22Rv1 (cell line): ENCODE results near the gene EFNA2.
"Not testable (repeated sequence)": the region's sequence is repeated elsewhere in the genome, so short reads cannot be mapped to it uniquely, and the experiment has no call there.

Experiments used
- H3K27ac ChIP-seq: fragments of 450-650 bp; 2 replicates; pipeline ENCODE4 v1.5.1; 2017
- ZFX ChIP-seq: fragments of 450-650 bp; IDR thresholded peaks from 2 replicates; pipeline ENCODE4 v1.6.1; 2017; ENCODE audit warnings: antibody characterized with exemption, borderline replicate concordance
- TF ChIP-seq, protein P1 (sequence below): fragments of 450-650 bp; IDR thresholded peaks from 2 replicates; pipeline ENCODE4 v1.5.1; 2017; ENCODE audit warnings: mild to moderate bottlenecking

The EFNA2 gene

DNA sequence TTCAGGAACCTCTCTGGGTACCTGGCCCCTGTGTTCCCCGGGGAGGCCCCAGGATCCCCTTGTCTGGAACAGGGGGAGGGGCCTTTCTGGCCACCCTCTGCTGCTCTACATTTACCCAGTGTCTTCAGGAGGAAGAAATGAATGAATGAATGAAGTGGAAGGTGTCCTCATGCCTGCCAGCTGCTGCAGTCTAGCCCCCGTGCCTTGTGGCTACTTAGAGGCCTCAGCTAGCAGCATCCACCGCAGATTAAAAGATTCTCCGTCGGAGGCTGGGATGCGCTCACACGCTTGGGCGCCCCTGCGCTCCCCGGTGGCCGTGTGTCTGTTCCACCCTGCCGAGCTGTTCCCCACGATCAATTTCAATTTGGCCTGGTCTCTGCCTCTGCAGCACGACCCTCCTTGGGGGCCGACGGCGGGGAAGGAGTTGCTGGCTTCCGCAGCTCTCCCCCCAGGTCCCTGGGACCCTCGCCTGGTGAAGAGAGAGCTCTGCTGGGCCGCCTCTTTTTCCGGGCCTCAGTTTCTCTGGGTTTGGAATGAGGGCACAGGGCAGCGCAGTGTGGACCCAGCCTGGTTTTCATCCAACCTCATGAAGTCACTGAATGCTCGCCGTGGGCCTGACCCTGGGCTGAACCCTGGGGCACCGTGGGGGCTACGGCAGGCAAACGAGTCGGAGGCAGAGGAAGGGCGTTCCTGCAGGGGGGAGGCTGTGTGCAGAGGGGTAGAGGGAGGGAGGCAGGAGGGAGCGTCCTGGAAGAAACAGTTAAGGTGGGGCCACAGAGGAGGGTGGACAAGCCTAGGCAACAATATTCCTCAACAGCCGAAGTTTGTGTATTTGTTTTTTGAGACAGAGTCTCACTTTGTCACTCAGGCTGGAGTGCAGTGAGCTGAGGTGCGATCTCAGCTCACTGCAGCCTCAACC lies 28.3 kb downstream of the EFNA2 start:
- H3K27ac ChIP-seq, result no peak overlapping the region
- no peak for TF ChIP-seq ZFX
- TF ChIP-seq, protein P1, sequence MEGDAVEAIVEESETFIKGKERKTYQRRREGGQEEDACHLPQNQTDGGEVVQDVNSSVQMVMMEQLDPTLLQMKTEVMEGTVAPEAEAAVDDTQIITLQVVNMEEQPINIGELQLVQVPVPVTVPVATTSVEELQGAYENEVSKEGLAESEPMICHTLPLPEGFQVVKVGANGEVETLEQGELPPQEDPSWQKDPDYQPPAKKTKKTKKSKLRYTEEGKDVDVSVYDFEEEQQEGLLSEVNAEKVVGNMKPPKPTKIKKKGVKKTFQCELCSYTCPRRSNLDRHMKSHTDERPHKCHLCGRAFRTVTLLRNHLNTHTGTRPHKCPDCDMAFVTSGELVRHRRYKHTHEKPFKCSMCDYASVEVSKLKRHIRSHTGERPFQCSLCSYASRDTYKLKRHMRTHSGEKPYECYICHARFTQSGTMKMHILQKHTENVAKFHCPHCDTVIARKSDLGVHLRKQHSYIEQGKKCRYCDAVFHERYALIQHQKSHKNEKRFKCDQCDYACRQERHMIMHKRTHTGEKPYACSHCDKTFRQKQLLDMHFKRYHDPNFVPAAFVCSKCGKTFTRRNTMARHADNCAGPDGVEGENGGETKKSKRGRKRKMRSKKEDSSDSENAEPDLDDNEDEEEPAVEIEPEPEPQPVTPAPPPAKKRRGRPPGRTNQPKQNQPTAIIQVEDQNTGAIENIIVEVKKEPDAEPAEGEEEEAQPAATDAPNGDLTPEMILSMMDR, result no peak

- H3K27ac ChIP-seq, result no peak overlapping the region
- no peak for TF ChIP-seq ZFX
- TF ChIP-seq, protein P1, result peak; percentile 95
Observed at GRCh38 chr19:1315470-1316166, 29.9 kb downstream of the EFNA2 start.

DNA sequence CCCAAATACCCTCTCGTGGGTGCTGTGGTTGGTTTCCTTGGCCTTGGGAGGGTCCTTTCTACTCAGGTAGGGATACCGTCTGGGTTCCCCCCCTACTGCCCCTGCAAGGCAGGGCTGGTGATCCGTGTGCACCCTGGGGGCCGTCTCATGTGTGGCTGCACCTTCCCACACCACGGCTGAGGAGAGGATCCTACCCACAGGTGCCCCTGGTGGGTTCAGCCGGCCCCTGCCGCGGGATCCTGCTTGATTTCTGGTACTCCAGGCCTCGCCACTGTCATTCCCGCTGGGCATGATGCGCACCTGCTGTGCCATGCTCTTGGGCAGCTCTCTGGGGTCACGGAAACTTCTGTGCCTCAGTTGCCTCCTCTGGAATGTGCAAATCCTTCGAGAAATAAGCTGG lies 30.8 kb downstream of the EFNA2 start:
- no peak for TF ChIP-seq ZFX
- TF ChIP-seq, protein P1, result no peak
- no peak overlapping the region for H3K27ac ChIP-seq

DNA sequence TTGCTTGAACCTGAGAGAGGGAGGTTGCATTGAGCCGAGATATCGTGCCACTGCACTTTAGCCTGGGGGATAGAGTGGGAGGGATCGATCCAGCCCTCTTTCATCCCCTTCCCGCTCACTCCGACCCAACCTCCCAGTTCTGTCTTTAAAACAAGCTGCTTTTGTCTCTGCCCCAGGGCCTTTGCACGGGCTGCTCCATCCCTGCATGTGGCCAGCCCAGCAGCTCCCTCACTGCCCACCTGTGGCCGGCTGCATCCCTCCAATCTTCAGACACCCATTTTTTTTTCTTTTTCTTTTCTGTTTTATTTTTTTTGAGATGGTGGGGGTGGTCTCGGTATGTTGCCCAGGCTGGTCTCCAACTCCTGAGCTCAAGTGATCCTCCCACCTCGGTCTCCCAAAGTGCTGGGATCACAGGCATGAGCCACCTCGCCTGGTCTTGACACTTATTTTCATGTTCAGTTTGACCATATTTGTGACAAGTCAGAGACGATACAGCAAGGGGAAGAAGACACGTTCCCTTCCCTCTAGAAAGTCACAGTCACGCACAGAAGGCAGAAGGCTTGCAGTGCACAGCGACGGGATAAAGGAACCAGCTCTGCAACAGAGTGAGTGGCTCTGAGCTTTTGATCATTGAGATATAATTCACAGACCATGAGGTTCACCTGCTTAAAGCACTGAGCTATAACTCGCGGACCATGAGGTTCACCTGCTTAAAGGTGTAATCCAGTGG lies 31.8 kb downstream of the EFNA2 start:
- TF ChIP-seq, protein P1, result no peak
- no peak for TF ChIP-seq ZFX
- no peak overlapping the region for H3K27ac ChIP-seq

DNA sequence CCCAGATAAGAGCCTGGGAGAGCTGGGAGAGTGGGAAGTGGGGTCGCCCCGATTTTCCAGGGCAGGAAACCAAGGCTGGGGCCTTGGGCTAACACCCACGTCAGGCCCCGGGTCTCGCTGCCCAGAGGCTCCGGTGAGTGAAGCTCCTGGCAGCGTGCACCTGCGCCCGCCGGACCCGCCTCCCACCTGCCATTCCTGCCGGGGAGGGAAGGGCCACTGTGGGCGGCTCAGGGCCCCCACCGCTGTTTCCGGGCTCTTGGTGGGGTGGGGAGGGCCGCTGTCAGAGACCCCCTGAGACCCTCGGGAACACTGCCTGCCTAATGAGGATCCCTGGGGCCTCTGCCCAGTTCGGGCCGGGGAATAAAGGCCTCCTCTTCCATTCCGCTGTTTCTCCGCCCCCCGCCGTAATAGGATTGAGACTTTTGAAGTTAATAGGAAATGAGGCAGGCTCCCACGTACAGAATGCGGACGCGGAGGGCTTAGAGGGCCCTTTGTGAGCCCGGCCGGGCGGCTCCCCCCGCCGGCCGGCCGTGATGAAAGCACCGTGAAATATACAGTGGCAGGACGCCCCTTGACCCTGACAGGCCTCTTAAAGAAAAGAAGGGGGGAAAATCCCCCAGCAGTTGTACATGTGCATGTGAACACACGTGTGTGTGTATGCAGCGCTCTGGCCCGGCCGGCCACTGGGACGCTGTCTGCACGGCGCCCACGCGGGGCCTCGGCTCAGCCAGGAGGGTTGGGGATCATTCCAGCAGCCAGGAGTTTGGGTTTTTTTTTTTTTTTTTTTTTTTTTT lies 33.2 kb downstream of the EFNA2 start:
- no peak overlapping the region for H3K27ac ChIP-seq
- no peak for TF ChIP-seq ZFX
- TF ChIP-seq, protein P1, result no peak

DNA sequence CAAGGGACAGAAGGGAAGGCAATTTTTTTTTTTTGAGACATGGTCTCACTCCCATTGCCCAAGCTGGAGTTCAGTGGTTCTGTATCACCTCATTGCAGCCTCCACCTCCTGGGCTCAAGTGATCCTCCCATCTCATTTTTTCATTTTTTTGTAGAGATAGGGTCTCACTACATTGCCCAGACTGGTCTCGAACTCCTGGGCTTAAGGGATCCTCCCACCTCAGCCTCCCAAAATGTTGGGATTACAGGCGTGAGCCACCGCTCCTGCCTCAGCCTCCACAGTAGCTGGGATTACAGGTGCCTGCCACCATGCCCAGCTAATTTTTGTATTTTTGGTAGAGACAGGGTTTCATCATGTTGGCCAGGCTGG lies 34.6 kb downstream of the EFNA2 start:
- not testable (repeated sequence) for H3K27ac ChIP-seq

DNA sequence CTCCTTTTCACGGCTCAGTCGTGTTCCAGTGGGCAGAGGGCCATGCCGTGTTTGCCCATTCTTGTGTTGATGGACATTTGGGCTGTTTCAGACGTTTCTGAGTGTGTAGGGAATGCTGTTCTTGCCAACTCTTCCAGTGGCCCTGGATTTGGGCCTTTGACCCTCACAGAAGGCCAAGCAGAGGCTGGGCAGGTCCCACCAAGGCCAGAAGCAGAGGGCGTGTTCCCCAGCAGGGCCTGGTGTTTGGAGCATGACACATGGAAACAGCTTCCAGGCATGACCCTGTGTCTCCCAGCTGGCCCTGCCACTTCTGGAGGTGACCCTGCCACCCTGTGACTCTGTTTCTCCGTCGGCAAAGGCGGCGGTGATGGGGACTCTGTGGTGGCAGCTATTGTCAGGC lies 35.9 kb downstream of the EFNA2 start:
- H3K27ac ChIP-seq, result no peak overlapping the region
- no peak for TF ChIP-seq ZFX
- TF ChIP-seq, protein P1, result no peak
